GM12878 (cell line): ENCODE data around the gene DYNC1H1.

Experiments
- ASH2L ChIP-seq: fragments of 300-600, 200-600 bp; sonication (generic); IDR thresholded peaks from 2 replicates; pipeline ENCODE4 v1.6.1; 2017; ENCODE audit warnings: low read depth, mild to moderate bottlenecking, borderline replicate concordance
- BACH1 ChIP-seq: fragments of 450-650 bp; IDR thresholded peaks from 2 replicates; pipeline ENCODE4 v1.6.1; 2017; ENCODE audit warnings: mild to moderate bottlenecking, borderline replicate concordance
- CREB1 ChIP-seq: IDR thresholded peaks from 2 replicates; pipeline ENCODE4 v1.6.1; 2012; ENCODE audit warnings: low read depth, mild to moderate bottlenecking, inconsistent platforms
- CTCF ChIP-seq, 3 experiments: IDR thresholded peaks in 2 of 3; conservative IDR thresholded peaks in 1 of 3; 2 replicates each; pipeline ENCODE4 v1.5.1; 2011; ENCODE audit warnings: low read depth in 3 of 3, low read length in 3 of 3, mild to moderate bottlenecking in 3 of 3, control low read depth in 2 of 3, moderate library complexity in 2 of 3, inconsistent platforms in 1 of 3, mixed read lengths in 1 of 3; ENCODE audit not compliant: control insufficient read depth in 2 of 3, insufficient read depth in 1 of 3; ENCODE audit errors: extremely low read depth in 1 of 3
- KDM1A ChIP-seq: fragments of 200-600 bp; sonication (generic); IDR thresholded peaks from 2 replicates; pipeline ENCODE4 v1.6.1; 2016; ENCODE audit warnings: borderline replicate concordance
- NFIC ChIP-seq: IDR thresholded peaks from 2 replicates; pipeline ENCODE4 v1.6.1; 2012; ENCODE audit warnings: low read depth, mild to moderate bottlenecking, inconsistent platforms, low read length, moderate library complexity
- NR2F1 ChIP-seq: fragments of 450-650 bp; conservative IDR thresholded peaks from 2 replicates; pipeline ENCODE4 v1.6.1; 2017; ENCODE audit warnings: mild to moderate bottlenecking
- RAD21 ChIP-seq: IDR thresholded peaks from 2 replicates; pipeline ENCODE4 v1.6.1; 2011; ENCODE audit warnings: mild to moderate bottlenecking, low read depth, low read length, moderate library complexity; ENCODE audit not compliant: insufficient read depth

DNA sequence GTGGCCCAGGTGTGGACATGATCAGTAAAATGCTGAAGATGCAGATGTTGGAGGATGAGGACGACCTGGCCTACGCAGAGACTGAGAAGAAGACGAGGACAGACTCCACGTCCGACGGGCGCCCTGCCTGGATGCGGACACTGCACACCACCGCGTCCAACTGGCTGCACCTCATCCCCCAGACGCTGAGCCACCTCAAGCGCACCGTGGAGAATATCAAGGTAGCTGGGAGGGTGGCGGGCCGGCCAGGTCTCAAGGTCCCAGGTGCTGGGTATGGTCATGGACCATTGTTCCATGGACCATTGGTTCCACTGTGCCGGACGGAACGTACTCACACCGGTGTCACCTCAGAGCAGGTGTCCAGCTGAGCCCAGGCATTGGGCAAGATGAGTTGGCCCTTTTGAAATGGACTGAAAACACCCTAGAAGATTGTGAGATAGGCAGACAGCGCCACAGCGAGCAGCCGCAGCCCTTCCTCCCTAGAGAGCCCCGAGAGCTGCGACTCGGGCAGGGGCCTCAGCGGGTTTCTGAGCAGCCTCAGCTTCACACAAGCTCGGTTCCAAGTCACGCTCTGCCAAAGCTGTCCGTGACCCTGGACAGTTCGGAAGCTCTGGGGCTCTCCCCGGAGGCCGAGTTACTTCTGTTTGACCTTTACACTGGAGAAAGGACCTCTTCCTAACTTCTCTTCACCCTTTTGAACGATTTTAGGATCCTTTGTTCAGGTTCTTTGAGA lies 83.6 kb downstream of the DYNC1H1 start:
- TF ChIP-seq RAD21 (no peak), NR2F1 (no peak), KDM1A (no peak), CTCF (IDR thresholded peaks at IDR 0.05 in 2 of 3, conservative IDR thresholded peaks at IDR 0.05 in 1 of 3; ENCODE audit: control insufficient read depth in 2 of 3, extremely low read depth in 1 of 3, insufficient read depth in 1 of 3, low read depth in 3 of 3, low read length in 3 of 3) (no peak), BACH1 (no peak), NFIC (no peak), ASH2L (no peak), CREB1 (no peak)
